SK-N-SH (cell line): Measurements from ENCODE around the gene AARS2. TPM values are rescaled to one million over a fixed set of nuclear protein-coding genes. Genes with fewer than 3 reads are reported as not detected.

Source experiments
- CTCF ChIA-PET: fragments of 300-600, 350-600 bp; formaldehyde crosslinking; extraction: SDS; loops from one replicate; lab custom pipeline; 2021; lab: Yijun Ruan, JAX
- POLR2A ChIA-PET: fragments of 350-600 bp; sonication (Branson Sonifier 250); formaldehyde crosslinking; extraction: SDS; loops from one replicate; lab custom pipeline; 2020; ENCODE audit warnings: antibody characterized with exemption, inconsistent platforms; lab: Yijun Ruan, JAX
- DNase-seq: peaks from one replicate; pipeline ENCODE4 v3.0.0; 2012
- H2AFZ ChIP-seq: fragments of 200-600 bp; sonication (generic); 2 replicates; pipeline ENCODE4 v1.8.1; 2016; ENCODE audit warnings: antibody characterized with exemption, mild to moderate bottlenecking, low read depth
- H3F3A ChIP-seq: fragments of 200-600 bp; sonication (generic); replicated peaks from 2 replicates; pipeline ENCODE3; 2016; ENCODE audit warnings: antibody characterized with exemption, mild to moderate bottlenecking; ENCODE audit not compliant: insufficient read depth
- H3K27ac ChIP-seq, 2 experiments: fragments of 200-500 bp in 1 of 2; fragments of 200-600 bp in 1 of 2; sonication (Bioruptor generic) in 1 of 2; sonication (generic), shearing (Covaris generic) in 1 of 2; 2 replicates each; pipeline versions ENCODE4 v1.5.1 to v1.6.1; 2014 to 2016; ENCODE audit warnings: low read depth in 2 of 2, inconsistent platforms in 1 of 2, low read length in 1 of 2, mild to moderate bottlenecking in 1 of 2, mixed read lengths in 1 of 2
- H3K27me3 ChIP-seq: fragments of 200-600 bp; sonication (generic), shearing (Covaris generic); 2 replicates; pipeline ENCODE4 v1.6.1; 2016; ENCODE audit warnings: mixed run types; ENCODE audit not compliant: insufficient read depth
- H3K36me3 ChIP-seq, 2 experiments: fragments of 200-500 bp in 1 of 2; fragments of 200-600 bp in 1 of 2; sonication (Bioruptor generic) in 1 of 2; sonication (generic) in 1 of 2; replicated peaks in 1 of 2; 2 replicates each; pipeline versions ENCODE3 to v1.5.1; 2014 to 2016; ENCODE audit warnings: low read length in 1 of 2, mild to moderate bottlenecking in 1 of 2; ENCODE audit not compliant: insufficient read depth in 2 of 2, control insufficient read depth in 1 of 2
- H3K4me1 ChIP-seq, 2 experiments: fragments of 200-500 bp in 1 of 2; fragments of 200-600 bp in 1 of 2; sonication (Bioruptor generic) in 1 of 2; sonication (generic), shearing (Covaris generic) in 1 of 2; 2 replicates each; pipeline versions ENCODE4 v1.5.1 to v1.6.1; 2014 to 2016; ENCODE audit warnings: low read depth in 1 of 2, low read length in 1 of 2, mixed run types in 1 of 2; ENCODE audit not compliant: insufficient read depth in 2 of 2, control insufficient read depth in 1 of 2
- H3K4me2 ChIP-seq: fragments of 200-600 bp; sonication (generic), shearing (Covaris generic); 2 replicates; pipeline ENCODE4 v1.6.1; 2017; ENCODE audit warnings: mixed run types
- H3K4me3 ChIP-seq, 2 experiments: fragments of 200-500 bp in 1 of 2; fragments of 200-600 bp in 1 of 2; sonication (Bioruptor generic) in 1 of 2; sonication (generic), shearing (Covaris generic) in 1 of 2; 2 replicates each; pipeline versions ENCODE4 v1.5.1 to v1.8.1; 2014 to 2016; ENCODE audit warnings: low read depth in 2 of 2, inconsistent platforms in 1 of 2, low read length in 1 of 2, mild to moderate bottlenecking in 1 of 2, mixed read lengths in 1 of 2, moderate library complexity in 1 of 2
- H3K79me2 ChIP-seq: fragments of 200-600 bp; sonication (generic); 2 replicates; pipeline ENCODE4 v1.8.1; 2017; ENCODE audit warnings: mild to moderate bottlenecking; ENCODE audit not compliant: insufficient read depth
- H3K9ac ChIP-seq: fragments of 200-600 bp; sonication (generic); 2 replicates; pipeline ENCODE4 v1.6.1; 2017; ENCODE audit warnings: mixed run types
- H3K9me2 ChIP-seq: fragments of 200-600 bp; sonication (generic); 2 replicates; pipeline ENCODE4 v1.6.1; 2017; ENCODE audit warnings: mixed run types
- H3K9me3 ChIP-seq: fragments of 200-600 bp; sonication (generic); 2 replicates; pipeline ENCODE4 v1.6.1; 2017; ENCODE audit warnings: mixed run types, mild to moderate bottlenecking, moderate library complexity
- H4K20me1 ChIP-seq: fragments of 200-600 bp; sonication (generic); 2 replicates; pipeline ENCODE4 v1.6.1; 2017; ENCODE audit warnings: mild to moderate bottlenecking, mixed run types; ENCODE audit not compliant: insufficient read depth
- CHD2 ChIP-seq: fragments of 150-350 bp; IDR thresholded peaks from 2 replicates; pipeline ENCODE4 v1.6.1; 2018; ENCODE audit warnings: low read length; ENCODE audit not compliant: partially characterized antibody
- EZH2phosphoT487 ChIP-seq: fragments of 200-600 bp; sonication (generic); IDR thresholded peaks from 2 replicates; pipeline ENCODE4 v1.6.1; 2017; ENCODE audit warnings: low read depth, mixed run types, mild to moderate bottlenecking, antibody characterized with exemption, moderate library complexity, borderline replicate concordance
- FOXJ3 ChIP-seq: sonication (generic); formaldehyde crosslinking; IDR thresholded peaks from 2 replicates; pipeline ENCODE4 v1.5.1; 2020; ENCODE audit warnings: mild to moderate bottlenecking, missing genetic modification reagents
- FOXM1 ChIP-seq: IDR thresholded peaks from 2 replicates; pipeline ENCODE4 v1.4.0; 2012; ENCODE audit warnings: low read depth, mild to moderate bottlenecking
- JUND ChIP-seq: IDR thresholded peaks from 2 replicates; pipeline ENCODE4 v1.4.0; 2012
- MEF2A ChIP-seq: IDR thresholded peaks from 2 replicates; pipeline ENCODE4 v1.4.0; 2012; ENCODE audit warnings: low read depth, borderline replicate concordance
- NRF1 ChIP-seq: IDR thresholded peaks from 2 replicates; pipeline ENCODE4 v1.6.1; 2012; ENCODE audit warnings: low read depth, mild to moderate bottlenecking, low read length
- RAD21 ChIP-seq: IDR thresholded peaks from 2 replicates; pipeline ENCODE4 v1.6.1; 2012; ENCODE audit warnings: mild to moderate bottlenecking, low read length
- RFX5 ChIP-seq: IDR thresholded peaks from 2 replicates; pipeline ENCODE4 v1.6.1; 2012; ENCODE audit warnings: mild to moderate bottlenecking, improper control_type of control experiment, low read length
- RXRA ChIP-seq: IDR thresholded peaks from 2 replicates; pipeline ENCODE4 v1.4.0; 2012; ENCODE audit warnings: low read depth, mild to moderate bottlenecking, borderline replicate concordance
- SMC3 ChIP-seq: IDR thresholded peaks from 2 replicates; pipeline ENCODE4 v1.6.1; 2012; ENCODE audit warnings: low read depth, low read length, improper control_type of control experiment
- TAF1 ChIP-seq: IDR thresholded peaks from 2 replicates; pipeline ENCODE4 v1.6.1; 2012; ENCODE audit warnings: low read depth, mild to moderate bottlenecking, low read length, moderate library complexity, borderline replicate concordance
- TEAD4 ChIP-seq: IDR thresholded peaks from 2 replicates; pipeline ENCODE4 v1.4.0; 2012; ENCODE audit warnings: mild to moderate bottlenecking, borderline replicate concordance; ENCODE audit not compliant: insufficient read depth
- USF1 ChIP-seq: IDR thresholded peaks from 2 replicates; pipeline ENCODE4 v1.4.0; 2012; ENCODE audit warnings: low read depth, borderline replicate concordance
- USF2 ChIP-seq: fragments of 150-350 bp; IDR thresholded peaks from 2 replicates; pipeline ENCODE4 v1.6.1; 2017; ENCODE audit warnings: antibody characterized with exemption, low read length, low read depth, borderline replicate concordance
- YY1 ChIP-seq: IDR thresholded peaks from 2 replicates; pipeline ENCODE4 v1.4.0; 2012; ENCODE audit warnings: low read depth, mild to moderate bottlenecking
- ZBTB33 ChIP-seq: IDR thresholded peaks from 2 replicates; pipeline ENCODE4 v1.4.0; 2012; ENCODE audit warnings: low read depth, borderline replicate concordance
- WGBS: methylation state at CpG from one replicate; pipeline ENCODE4 v1.1.6; 2017; ENCODE audit warnings: low lambda C conversion rate; 5-methylcytosine and 5-hydroxymethylcytosine counted together
- polyA plus RNA-seq, 3 experiments: library from polyadenylated mRNA; depleted of rRNA; stranded (reverse); fragments of >200 nt; gene quantifications; 2 replicates each; pipeline ENCODE4 v1.2.3, GENCODE V29; 2012
- TF ChIP-seq, protein P1 (sequence below): fragments of 200-600 bp; sonication (generic); IDR thresholded peaks from 2 replicates; pipeline ENCODE4 v1.6.1; 2017; ENCODE audit warnings: antibody characterized with exemption, mild to moderate bottlenecking, moderate library complexity
- TF ChIP-seq, protein P2 (sequence below): fragments of 150-350 bp; IDR thresholded peaks from 2 replicates; pipeline ENCODE4 v1.6.1; 2016; ENCODE audit warnings: mild to moderate bottlenecking, low read depth, low read length

AARS2 gene
- polyA plus RNA-seq, 1 of the 3 experiments (the other 2 are of a cell fraction): 9.5 TPM

DNA sequence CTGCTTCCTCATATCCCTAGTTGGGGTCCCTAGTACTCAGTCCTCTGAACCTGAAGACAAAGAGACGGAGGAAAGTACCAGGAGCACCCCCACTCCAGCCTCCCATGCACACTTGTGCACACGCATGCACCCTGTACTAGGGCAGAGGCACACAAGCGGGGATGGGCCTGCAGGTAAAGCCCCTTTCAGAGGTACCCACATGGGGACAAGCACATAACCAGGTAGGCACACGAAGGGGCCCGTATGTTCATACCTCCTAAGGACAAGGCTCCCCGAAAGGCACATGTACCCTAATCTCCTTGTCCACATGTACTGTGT lies 41.8 kb downstream of the AARS2 start:
- Histone ChIP-seq H3K27me3 (peaks cover 36% of the 10 kb centered on the region), H3K79me2 (no peaks in the 10 kb centered on the region), H2AFZ (no peak overlapping the region), H3K4me1 (peaks cover 0 to 21% of the 10 kb centered on the region in 2 experiments; a peak in 1 of 4 replicates), H4K20me1 (no peaks in the 10 kb centered on the region), H3K9me3 (no peaks in the 10 kb centered on the region), H3F3A (peaks cover 7% of the 10 kb centered on the region), H3K4me3 (peak overlapping the region in 1 of 2 experiments; percentile 51; a peak in 2 of 4 replicates), H3K9ac (no peak overlapping the region), H3K9me2 (no peaks in the 10 kb centered on the region), H3K36me3 (no peaks in the 10 kb centered on the region), H3K27ac (peak overlapping the region in 1 of 2 experiments; percentile 11; a peak in 1 of 4 replicates), H3K4me2 (no peak overlapping the region)
- POLR2A ChIA-PET: interaction anchor here (1.2 to 2.3 kb wide), 6 partner anchors 14 to 71 kb away, joined by 3 to 10 read pairs (median 8); partner anchors contain the start of genes HSP90AB1, SLC35B2 and SPATS1
- no peak for DNase-seq
- no peak for TF ChIP-seq SMC3
- TF ChIP-seq USF2: no peak
- no peak for TF ChIP-seq JUND
- TF ChIP-seq RFX5: no peak
- no peak for TF ChIP-seq RAD21
- no peak for TF ChIP-seq TAF1
- TF ChIP-seq NRF1: no peak
- TF ChIP-seq, protein P1, sequence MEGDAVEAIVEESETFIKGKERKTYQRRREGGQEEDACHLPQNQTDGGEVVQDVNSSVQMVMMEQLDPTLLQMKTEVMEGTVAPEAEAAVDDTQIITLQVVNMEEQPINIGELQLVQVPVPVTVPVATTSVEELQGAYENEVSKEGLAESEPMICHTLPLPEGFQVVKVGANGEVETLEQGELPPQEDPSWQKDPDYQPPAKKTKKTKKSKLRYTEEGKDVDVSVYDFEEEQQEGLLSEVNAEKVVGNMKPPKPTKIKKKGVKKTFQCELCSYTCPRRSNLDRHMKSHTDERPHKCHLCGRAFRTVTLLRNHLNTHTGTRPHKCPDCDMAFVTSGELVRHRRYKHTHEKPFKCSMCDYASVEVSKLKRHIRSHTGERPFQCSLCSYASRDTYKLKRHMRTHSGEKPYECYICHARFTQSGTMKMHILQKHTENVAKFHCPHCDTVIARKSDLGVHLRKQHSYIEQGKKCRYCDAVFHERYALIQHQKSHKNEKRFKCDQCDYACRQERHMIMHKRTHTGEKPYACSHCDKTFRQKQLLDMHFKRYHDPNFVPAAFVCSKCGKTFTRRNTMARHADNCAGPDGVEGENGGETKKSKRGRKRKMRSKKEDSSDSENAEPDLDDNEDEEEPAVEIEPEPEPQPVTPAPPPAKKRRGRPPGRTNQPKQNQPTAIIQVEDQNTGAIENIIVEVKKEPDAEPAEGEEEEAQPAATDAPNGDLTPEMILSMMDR: no peak
- TF ChIP-seq FOXM1: no peak
- no peak for TF ChIP-seq MEF2A
- no peak for TF ChIP-seq ZBTB33
- TF ChIP-seq EZH2phosphoT487: no peak
- TF ChIP-seq CHD2: no peak
- TF ChIP-seq USF1: no peak
- TF ChIP-seq YY1: no peak
- no peak for TF ChIP-seq FOXJ3 (CRISPR knock-in tag)
- no peak for TF ChIP-seq RXRA
- TF ChIP-seq TEAD4: no peak
- TF ChIP-seq, protein P2, sequence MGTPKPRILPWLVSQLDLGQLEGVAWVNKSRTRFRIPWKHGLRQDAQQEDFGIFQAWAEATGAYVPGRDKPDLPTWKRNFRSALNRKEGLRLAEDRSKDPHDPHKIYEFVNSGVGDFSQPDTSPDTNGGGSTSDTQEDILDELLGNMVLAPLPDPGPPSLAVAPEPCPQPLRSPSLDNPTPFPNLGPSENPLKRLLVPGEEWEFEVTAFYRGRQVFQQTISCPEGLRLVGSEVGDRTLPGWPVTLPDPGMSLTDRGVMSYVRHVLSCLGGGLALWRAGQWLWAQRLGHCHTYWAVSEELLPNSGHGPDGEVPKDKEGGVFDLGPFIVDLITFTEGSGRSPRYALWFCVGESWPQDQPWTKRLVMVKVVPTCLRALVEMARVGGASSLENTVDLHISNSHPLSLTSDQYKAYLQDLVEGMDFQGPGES: no peak
- CTCF ChIA-PET: interaction anchor here (0.6 to 9.1 kb wide), 7 partner anchors 15 to 204 kb away, joined by 3 to 238 read pairs (median 14); partner anchors contain the start of genes AARS2, SLC35B2 and SPATS1
- WGBS: 90% methylated on average over 4 of the region's 6 CpGs
